Stimulated activated CD4-positive, alpha-beta T cell treated with anti-CD3 and anti-CD28 coated beads, TNF-alpha, amount 100 ng/mL, for 48 hours (primary cell): Measurements from ENCODE around the gene RNF148.

ENCODE experiments used
- DNase-seq, 3 donors: peaks; one replicate each; pipeline ENCODE4 v3.0.0-alpha.2; 2020; ENCODE audit warnings: low read depth in 3 of 3

The RNF148 gene

DNA sequence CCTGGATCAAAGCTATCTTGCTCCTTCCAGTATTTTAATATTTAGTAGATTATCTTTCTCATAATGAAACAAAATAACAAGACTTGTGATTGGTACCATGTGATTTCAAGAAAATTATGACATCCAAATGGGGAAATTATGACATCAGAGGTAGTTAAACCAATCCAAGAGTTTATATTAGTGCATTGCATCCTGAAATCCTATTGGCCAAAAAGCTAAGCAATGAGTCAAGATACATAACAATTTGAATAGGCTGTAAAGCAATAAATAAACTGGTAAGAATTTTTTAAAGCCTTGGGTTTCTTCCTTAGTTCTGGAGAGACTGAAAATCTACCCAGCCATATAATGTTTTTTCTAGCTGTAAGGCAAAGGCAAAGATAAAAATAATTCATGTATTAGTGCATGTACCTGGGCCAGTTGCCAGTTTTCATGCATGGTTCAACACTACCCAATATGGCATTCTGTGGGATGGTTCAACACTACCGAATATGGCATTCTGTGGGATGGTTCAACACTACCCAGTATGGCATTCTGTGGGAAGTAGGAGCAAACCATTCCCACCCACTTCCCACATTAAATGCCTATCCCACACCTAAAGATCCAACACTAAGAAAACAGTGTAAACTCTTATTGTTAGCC, at the start of gene RNF148:
Gene RNF148, minus strand, starts transcription at position 51 of the 639 bp plus-strand sequence. CDS start 172 bp downstream, outside the sequence.
- DNase-seq: no peak

DNA sequence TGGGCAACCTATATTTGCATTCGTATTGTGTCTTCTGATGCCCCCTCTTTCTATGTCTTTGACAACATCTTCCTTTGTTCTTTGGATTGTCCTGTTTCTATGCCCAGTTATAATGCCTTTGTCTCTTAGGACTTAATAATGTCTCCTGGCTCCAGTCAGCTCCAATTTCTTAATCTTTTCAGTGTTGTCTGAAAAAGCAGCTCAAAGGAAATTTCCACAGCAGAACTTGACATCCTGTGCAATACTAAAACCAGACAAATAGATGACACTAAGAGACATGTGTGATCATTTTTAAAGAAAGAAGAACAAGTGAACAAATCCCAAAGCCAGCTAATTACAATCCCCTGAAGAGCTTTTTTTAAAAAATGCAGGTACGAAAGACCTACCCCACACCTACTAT, 47.7 kb upstream of the RNF148 start:
- no peak for DNase-seq

- no peak for DNase-seq
Measured at GRCh38 chr7:122748195-122748594, 45.5 kb upstream of the RNF148 start.

GRCh38 chr7:122746948-122747347, 44.2 kb upstream of the RNF148 start:
- no peak for DNase-seq

DNA sequence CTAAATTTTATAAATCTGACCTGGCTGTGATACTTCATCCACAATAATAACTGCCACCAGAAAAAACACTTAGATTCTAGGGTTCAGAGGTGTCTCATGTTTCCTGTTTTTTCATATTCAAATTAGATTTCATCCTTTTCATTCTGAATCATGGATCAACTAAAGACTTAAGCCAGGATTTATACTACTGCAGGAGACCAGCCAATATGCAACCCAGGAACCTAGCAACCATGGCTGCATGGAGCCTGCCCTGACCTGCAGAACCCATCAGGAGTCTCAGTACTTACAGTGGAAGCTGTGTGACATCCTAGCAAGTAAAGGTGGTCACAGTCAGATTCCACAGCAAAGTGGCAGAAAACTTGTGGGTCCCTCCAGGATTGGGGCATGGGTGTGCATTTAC, 40.5 kb upstream of the RNF148 start:
- DNase-seq: no peak

- DNase-seq: no peak
Measured at GRCh38 chr7:122738947-122739346, 36.2 kb upstream of the RNF148 start.

DNA sequence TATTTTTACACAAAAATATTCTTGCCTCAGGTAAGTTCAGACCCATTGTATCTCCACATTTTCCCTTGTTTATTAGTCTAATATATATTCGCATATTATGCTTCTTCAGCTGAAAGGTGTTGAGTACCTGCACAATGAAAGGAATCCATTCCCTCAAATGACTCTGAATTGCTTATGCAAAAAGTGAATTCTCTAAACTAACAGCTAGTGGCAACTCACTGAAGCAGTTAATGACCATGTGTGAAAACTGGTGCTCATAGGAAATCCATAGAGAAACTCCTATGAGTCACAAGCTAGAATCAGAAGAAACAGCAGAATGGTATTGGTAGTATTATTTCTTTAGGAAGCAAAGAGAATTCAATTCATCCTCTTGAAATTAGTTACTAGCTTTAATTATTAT, 33.5 kb upstream of the RNF148 start:
- DNase-seq: no peak

- no peak for DNase-seq
Measured at GRCh38 chr7:122727759-122728158, 25.0 kb upstream of the RNF148 start.

- no peak for DNase-seq
Measured at GRCh38 chr7:122727354-122727753, 24.6 kb upstream of the RNF148 start.

DNA sequence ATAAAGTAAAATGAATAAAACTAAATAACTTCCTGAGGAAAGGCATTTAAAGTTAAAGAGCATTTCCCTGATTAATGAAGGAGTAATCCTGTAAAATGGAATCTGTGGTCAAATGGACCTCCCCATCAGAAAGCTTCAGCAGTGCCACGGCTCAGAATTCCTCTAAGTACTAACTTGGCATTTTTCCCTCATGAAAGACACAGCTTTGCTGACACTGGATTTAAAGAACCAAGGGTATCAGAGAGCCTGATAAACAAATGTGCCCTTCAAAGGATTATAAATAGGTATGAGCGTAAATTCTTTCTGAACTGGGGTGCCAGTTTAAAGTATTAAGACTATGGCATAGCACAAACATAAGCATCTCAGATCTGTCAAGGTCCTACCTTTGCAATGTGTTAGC, 24.2 kb upstream of the RNF148 start:
- no peak for DNase-seq

DNA sequence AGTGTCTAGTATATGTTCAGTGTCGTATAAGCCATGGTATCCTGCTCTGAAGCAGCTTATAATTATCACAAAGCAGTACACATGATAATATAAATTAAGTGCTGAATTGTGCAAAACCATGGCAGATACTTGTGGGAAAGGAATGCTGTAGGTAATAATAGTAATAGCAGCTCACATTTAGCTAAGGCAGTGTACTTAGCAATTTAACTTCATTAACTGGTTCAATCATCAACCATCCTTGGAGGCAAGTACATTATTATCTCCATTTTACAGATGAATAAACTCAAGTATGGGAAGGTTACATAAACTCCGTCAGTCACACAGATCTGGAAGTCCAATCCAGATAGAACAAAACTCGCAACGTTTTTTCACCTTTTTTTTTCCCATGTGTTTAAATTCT, 21.6 kb upstream of the RNF148 start:
- no peak for DNase-seq

DNA sequence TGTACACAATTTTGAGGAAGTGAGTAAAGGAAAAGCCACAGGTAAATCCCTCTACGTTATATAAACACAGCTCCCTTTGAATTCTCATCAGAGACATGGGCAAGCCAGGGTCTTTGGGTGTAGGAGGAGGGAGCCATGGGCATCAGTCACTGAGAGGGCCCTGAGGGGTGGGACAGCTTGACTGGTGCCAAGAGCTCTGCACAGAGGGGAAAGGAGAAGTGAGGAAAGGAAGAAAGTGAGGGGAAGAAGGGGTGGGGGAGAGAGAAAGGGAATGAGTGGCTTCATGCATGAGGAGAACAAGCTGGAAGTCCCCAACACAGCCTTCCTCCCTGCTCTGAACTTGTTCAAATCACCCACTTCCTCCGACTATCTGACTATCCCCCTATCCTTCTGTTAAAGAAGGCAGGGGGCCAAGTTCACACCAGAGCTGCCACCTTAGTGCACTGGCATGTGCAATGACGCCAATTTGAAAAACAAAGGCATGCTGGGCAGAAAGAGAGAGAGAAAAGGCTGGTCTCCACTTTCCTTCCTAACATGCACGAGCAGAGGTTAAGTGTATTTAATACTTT, 16.4 kb upstream of the RNF148 start:
- no peak for DNase-seq

DNA sequence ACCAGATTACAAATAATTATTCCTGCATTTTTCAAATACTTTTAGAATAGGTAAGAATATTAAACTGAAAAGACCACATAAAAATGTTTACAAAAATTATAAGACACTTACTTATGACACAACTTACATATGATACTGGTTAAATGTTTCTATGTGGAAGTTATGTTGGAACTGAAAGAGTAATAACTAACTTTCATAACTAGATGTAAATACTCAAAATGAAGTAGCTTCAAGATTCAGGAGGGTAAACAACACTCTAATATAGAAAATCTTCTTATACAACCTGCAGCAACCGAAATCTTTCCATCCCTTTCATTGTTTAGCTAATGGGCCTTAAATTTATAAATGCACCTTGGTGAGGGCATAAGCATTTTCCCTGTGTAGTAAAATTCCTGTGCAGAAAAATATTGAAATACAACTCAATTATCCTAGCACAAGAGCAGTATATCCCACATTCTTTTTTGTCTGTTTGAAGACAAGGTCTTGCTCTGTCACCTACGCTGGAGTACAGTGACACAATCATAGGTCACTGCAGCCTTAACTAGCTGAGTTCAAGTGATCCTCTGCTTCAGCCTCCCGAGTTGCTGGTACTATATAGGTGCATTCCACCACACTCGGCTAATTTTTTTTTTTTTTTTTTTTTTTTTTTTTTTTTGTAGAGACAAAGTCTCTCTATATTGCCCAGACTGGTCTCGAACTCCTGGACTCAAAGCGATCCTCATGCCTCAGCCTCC, 14.8 kb upstream of the RNF148 start:
- no peak for DNase-seq

DNA sequence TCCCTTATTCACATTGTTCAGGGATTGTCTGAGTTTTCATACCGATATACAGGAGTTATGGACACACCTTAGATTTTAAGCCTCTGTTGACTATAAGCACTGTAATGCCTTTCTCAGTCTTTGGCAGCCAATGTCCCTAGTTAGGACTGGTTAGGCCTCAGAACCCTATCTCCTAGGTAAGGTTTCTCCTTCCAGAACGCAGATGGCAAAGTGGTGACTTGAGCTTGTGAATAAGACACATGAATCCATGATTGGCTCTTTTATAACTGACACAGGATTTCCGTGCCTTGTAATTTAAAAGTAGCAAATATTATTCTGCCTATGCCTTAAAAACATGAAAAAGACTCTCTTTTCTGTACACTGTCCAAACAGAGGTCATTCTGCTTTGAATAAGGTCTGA, 12.5 kb upstream of the RNF148 start:
- DNase-seq: no peak

- no peak for DNase-seq
Measured at GRCh38 chr7:122710916-122711315, 8.2 kb upstream of the RNF148 start.

- no peak for DNase-seq
Measured at GRCh38 chr7:122709930-122710646, 7.4 kb upstream of the RNF148 start.

DNA sequence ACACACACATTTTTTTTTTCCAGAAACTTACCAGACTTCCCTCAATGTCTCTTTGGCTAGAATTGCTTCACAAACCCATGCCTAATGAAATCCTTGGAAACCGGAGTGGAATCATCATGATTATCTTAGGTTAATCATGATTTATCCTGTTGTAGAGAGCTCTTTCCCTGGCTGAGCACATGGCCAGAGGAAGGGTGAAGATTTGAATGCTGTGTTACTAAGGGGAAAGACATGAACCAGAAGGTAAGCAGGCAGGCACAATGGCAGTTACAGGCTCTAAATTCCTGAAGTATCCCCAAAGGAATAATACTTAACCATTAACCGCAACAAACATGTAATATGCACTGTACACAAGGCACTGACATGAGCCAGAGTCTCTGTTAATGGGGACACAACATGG, 4.1 kb upstream of the RNF148 start:
- DNase-seq: no peak

GRCh38 chr7:122699017-122699416, 3.7 kb downstream of the RNF148 start, which contains the start of gene RNF133:
Gene RNF133 (minus strand): TSS chr7:122699117. CDS start chr7:122698918, 199 bp downstream.
- no peak for DNase-seq

DNA sequence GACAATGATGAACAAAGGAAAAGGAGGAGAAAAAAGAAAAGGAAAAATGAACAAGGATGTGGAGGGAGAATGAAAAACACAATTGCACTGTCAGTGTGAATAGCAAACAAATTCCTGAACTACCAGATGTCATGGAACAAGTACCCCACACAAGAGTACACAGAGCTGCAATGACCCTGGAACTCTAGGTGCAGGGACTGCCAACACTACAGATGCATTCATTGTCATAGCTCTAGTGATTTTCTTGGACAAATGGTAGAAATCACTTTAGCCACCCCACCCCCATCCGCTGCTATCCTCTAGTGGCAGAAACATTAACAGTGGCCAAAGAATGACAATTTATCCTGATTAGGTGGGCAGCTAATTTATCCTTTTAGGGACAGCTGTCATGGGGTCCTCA, 6.9 kb downstream of the RNF148 start:
- no peak for DNase-seq

DNA sequence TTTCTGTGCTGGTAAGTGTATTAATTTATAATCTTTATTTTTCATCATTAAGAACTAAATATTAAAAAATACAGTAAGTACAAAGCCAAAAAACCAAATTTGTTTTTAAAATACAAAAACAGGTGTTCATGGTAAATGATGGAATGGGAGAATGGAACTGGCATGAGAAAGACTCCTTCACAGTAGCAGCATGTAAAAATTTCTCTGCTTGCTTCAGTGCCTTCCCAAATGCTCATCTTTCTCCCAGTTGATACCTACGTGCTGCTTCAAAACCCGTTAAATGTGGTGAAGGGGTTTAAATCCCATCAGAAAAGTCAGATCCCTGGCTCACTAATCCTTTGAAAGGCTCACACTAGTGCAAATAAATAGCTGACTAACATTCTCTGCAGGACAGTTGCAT, 8.0 kb downstream of the RNF148 start:
- no peak for DNase-seq

DNA sequence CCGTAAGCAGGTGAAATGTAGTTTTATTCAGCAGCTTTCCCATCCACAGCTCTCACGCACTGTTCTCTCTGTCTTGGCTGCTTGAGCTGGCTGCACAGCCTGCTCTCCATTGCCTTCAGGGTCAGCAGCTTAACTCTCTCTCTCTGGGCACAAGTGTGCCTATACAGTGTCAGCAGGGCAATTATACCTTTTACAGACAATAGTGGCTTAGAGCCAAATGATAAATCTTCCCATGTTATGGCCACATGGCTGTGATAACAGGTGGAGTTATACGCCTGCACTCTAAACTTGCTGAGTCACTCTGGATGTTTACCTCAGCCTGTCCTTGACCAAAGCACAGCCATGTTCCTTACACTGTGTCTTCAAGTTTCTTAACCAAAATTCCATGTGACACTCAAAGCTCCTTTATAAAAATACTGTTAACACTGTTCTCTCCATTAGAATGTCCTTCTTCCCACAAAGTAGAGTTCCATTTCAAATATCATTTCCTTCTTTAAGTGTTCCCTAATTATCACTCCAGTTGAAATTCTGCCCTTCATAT, 9.9 kb downstream of the RNF148 start:
- DNase-seq: no peak

- DNase-seq: no peak
Measured at GRCh38 chr7:122691569-122692235, 11.0 kb downstream of the RNF148 start.
